ENCODE measurements around the gene FSHR. TPM values are rescaled to one million over a fixed set of nuclear protein-coding genes. Genes with fewer than 3 reads are reported as not detected.

FSHR gene
- total RNA-seq, 1 donor from 2014 or later = not detected

- Mint-ChIP-seq H3K27me3 (ENCODE audit: low read depth) (peaks cover 2% of the 10 kb centered on the region), H3K4me1 (ENCODE audit: low read depth) (no peaks in the 10 kb centered on the region), H3K9me3 (ENCODE audit: low read depth) (peaks cover 13% of the 10 kb centered on the region), H3K36me3 (ENCODE audit: low read depth) (no peaks in the 10 kb centered on the region), H3K27ac (ENCODE audit: unreplicated experiment) (no peak overlapping the region), H3K4me3 (ENCODE audit: unreplicated experiment) (no peak overlapping the region)
- TF ChIP-seq, protein P1, sequence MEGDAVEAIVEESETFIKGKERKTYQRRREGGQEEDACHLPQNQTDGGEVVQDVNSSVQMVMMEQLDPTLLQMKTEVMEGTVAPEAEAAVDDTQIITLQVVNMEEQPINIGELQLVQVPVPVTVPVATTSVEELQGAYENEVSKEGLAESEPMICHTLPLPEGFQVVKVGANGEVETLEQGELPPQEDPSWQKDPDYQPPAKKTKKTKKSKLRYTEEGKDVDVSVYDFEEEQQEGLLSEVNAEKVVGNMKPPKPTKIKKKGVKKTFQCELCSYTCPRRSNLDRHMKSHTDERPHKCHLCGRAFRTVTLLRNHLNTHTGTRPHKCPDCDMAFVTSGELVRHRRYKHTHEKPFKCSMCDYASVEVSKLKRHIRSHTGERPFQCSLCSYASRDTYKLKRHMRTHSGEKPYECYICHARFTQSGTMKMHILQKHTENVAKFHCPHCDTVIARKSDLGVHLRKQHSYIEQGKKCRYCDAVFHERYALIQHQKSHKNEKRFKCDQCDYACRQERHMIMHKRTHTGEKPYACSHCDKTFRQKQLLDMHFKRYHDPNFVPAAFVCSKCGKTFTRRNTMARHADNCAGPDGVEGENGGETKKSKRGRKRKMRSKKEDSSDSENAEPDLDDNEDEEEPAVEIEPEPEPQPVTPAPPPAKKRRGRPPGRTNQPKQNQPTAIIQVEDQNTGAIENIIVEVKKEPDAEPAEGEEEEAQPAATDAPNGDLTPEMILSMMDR (IDR thresholded peaks at IDR 0.05) = no peak
- DNase-seq (ENCODE audit: low spot score) = no peak
Observed at GRCh38 chr2:49053156-49053555, 101.2 kb downstream of the FSHR start.

GRCh38 chr2:49050265-49050664, 104.0 kb downstream of the FSHR start:
- TF ChIP-seq, protein P1 (IDR thresholded peaks at IDR 0.05) = no peak
- Mint-ChIP-seq H3K27ac (ENCODE audit: unreplicated experiment) (no peak overlapping the region), H3K4me1 (ENCODE audit: low read depth) (no peaks in the 10 kb centered on the region), H3K27me3 (ENCODE audit: low read depth) (peaks cover 6% of the 10 kb centered on the region), H3K4me3 (ENCODE audit: unreplicated experiment) (no peak overlapping the region), H3K36me3 (ENCODE audit: low read depth) (no peaks in the 10 kb centered on the region), H3K9me3 (ENCODE audit: low read depth) (no peaks in the 10 kb centered on the region)
- DNase-seq (ENCODE audit: low spot score) = no peak

DNA sequence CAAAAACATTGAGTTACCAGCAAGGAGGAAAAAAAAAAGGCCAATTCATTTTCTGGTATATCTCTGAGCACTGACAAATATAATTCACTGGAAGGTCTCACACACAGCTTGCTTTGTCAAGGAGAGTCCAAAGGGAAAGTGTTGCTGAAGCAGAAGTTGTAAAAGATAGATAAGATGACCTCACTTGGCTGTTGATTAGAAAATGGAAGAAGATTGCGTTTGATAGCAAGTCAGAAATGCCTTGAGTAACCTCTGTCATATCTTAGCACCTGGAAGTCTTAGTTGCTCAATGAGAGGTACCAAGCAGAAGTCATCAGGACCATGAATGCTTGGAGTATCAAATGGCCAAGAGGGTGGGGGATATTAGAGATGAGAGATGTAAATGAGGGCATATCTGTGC, 105.2 kb downstream of the FSHR start:
- no peaks in the 10 kb centered on the region for H3K36me3 Mint-ChIP-seq (ENCODE audit: low read depth)
- H3K9me3 Mint-ChIP-seq (ENCODE audit: low read depth) = no peaks in the 10 kb centered on the region
- no peak overlapping the region for H3K4me3 Mint-ChIP-seq (ENCODE audit: unreplicated experiment)

GRCh38 chr2:49045083-49045482, 109.2 kb downstream of the FSHR start:
- no peaks in the 10 kb centered on the region for H3K9me3 Mint-ChIP-seq (ENCODE audit: low read depth)
- no peak overlapping the region for H3K27ac Mint-ChIP-seq (ENCODE audit: unreplicated experiment)
- H3K4me1 Mint-ChIP-seq (ENCODE audit: low read depth) = no peaks in the 10 kb centered on the region
- no peak overlapping the region for H3K4me3 Mint-ChIP-seq (ENCODE audit: unreplicated experiment)
- peaks cover 23% of the 10 kb centered on the region for H3K27me3 Mint-ChIP-seq (ENCODE audit: low read depth)
- H3K36me3 Mint-ChIP-seq (ENCODE audit: low read depth) = no peaks in the 10 kb centered on the region
- TF ChIP-seq, protein P1 (IDR thresholded peaks at IDR 0.05) = no peak
- DNase-seq (ENCODE audit: low spot score) = no peak

More for the DNA sequence above, 105.2 kb downstream of the FSHR start:
- Mint-ChIP-seq H3K4me1 (ENCODE audit: low read depth) (no peaks in the 10 kb centered on the region), H3K27me3 (ENCODE audit: low read depth) (peaks cover 11% of the 10 kb centered on the region), H3K27ac (ENCODE audit: unreplicated experiment) (no peak overlapping the region)
- DNase-seq (ENCODE audit: low spot score) = no peak
- TF ChIP-seq, protein P1 (IDR thresholded peaks at IDR 0.05) = no peak

DNA sequence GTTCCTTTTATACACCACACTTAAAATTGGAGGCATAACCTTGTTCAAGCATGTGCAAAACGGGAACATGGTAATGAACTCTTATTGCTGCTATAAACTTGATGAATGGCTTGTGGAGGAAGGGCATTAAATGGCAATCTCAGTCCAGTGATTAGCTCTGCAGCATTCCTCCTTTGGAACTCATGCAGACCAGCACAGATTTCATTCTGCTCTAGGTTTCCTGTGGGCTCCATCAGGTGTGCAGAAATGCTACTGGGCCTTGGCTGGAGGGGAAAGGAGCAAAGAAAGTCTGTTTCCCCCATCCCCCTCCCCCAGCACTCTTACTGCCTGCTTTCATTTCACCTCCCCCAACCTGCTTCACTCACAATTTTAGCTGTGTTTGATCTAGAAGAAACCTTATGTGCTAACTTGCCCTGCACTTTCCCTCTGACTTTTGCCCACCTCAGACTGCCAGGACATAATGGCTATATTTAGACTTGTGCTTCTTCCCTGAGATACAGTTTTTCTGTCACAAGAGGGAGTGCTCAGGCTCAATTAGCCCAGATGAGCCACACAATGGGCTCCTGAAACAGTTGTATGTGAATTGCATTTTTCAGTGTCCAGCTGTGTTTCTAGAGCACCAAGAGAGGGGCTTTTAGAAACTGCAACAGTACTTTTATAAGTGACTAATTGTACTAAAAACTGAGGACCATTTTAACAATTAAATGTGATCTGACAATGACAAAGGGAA, 109.8 kb downstream of the FSHR start:
- Mint-ChIP-seq H3K27me3 (ENCODE audit: low read depth) (peaks cover 23% of the 10 kb centered on the region), H3K27ac (ENCODE audit: unreplicated experiment) (no peak overlapping the region), H3K4me3 (ENCODE audit: unreplicated experiment) (no peak overlapping the region), H3K4me1 (ENCODE audit: low read depth) (no peaks in the 10 kb centered on the region), H3K9me3 (ENCODE audit: low read depth) (no peaks in the 10 kb centered on the region), H3K36me3 (ENCODE audit: low read depth) (no peaks in the 10 kb centered on the region)
- no peak for DNase-seq (ENCODE audit: low spot score)
- TF ChIP-seq, protein P1 (IDR thresholded peaks at IDR 0.05) = peak; percentile 39

Data from chondrocyte (in vitro differentiated cells).